ENCODE measurements around the gene ODC1. TPM values are rescaled to one million over a fixed set of nuclear protein-coding genes. Genes with fewer than 3 reads are reported as not detected.

The ODC1 gene
- total RNA-seq, 6 donors from 2014 or later = 3.1 to 223 (median 46.0) TPM

GRCh38 chr2:10395893-10396292 is 52.2 kb downstream of the ODC1 start:
- Histone ChIP-seq H3K36me3 (peaks cover 0 to 9% (median 2%) of the 10 kb centered on the region in 4 donors), H3K27ac (peak overlapping the region; percentile 55 to 84 (median 64)), H3K27me3 (no peaks in the 10 kb centered on the region), H3K4me1 (peaks cover 51 to 85% (median 70%) of the 10 kb centered on the region in 4 donors), H3K4me3 (no peak overlapping the region), H3K9me3 (no peaks in the 10 kb centered on the region)
- DNase-seq = peak in 1 of 2 donors; percentile 83
- WGBS, 2 donors = 66 to 77% methylated on average over 12 to 14 of the region's 14 CpGs
- peak in 1 of 2 donors; percentile 54 for ATAC-seq (ENCODE audit: low FRiP score in 2 of 2)
- no peak for TF ChIP-seq EP300 (IDR thresholded peaks at IDR 0.05)
- TF ChIP-seq POLR2A (IDR thresholded peaks at IDR 0.05) = no peak
- no peak for TF ChIP-seq POLR2AphosphoS5 (IDR thresholded peaks at IDR 0.05)
- TF ChIP-seq CTCF (IDR thresholded peaks at IDR 0.05) = no peak

- ATAC-seq (ENCODE audit: low FRiP score in 2 of 2) (no peak), DNase-seq (no peak)
- TF ChIP-seq EP300 (IDR thresholded peaks at IDR 0.05) = no peak
- no peak for TF ChIP-seq CTCF (IDR thresholded peaks at IDR 0.05)
- no peak for TF ChIP-seq POLR2A (IDR thresholded peaks at IDR 0.05)
- no peak for TF ChIP-seq POLR2AphosphoS5 (IDR thresholded peaks at IDR 0.05)
- H3K36me3 ChIP-seq = peaks cover 0 to 6% (median 0%) of the 10 kb centered on the region in 4 donors
- H3K27me3 ChIP-seq = no peaks in the 10 kb centered on the region
- H3K9me3 ChIP-seq = no peaks in the 10 kb centered on the region
- WGBS, 2 donors = 82 to 95% methylated on average over 3 to 4 of the region's 4 CpGs
- H3K4me3 ChIP-seq = no peak overlapping the region
- H3K27ac ChIP-seq = peak overlapping the region; percentile 46 to 72 (median 62)
- peaks cover 59 to 89% (median 75%) of the 10 kb centered on the region in 4 donors for H3K4me1 ChIP-seq
Measured at GRCh38 chr2:10393640-10393982, 54.5 kb downstream of the ODC1 start.

GRCh38 chr2:10392951-10393639 is 55.0 kb downstream of the ODC1 start:
- peak overlapping the region; percentile 46 to 72 (median 62) for H3K27ac ChIP-seq
- H3K27me3 ChIP-seq = no peaks in the 10 kb centered on the region
- WGBS, 2 donors = 51 to 66% methylated on average over 9 of the region's 9 CpGs

GRCh38 chr2:10392548-10392947 is 55.6 kb downstream of the ODC1 start:
- no peak for ATAC-seq (ENCODE audit: low FRiP score in 2 of 2)
- whole genome bisulfite sequencing, 2 donors = 72 to 83% methylated on average over 3 to 6 of the region's 6 CpGs
- no peak for DNase-seq
- peaks cover 60 to 89% (median 73%) of the 10 kb centered on the region in 4 donors for H3K4me1 ChIP-seq
- H3K36me3 ChIP-seq = peaks cover 0 to 6% (median 0%) of the 10 kb centered on the region in 4 donors
- H3K27ac ChIP-seq = peak overlapping the region; percentile 46 to 72 (median 62)
- H3K27me3 ChIP-seq = no peaks in the 10 kb centered on the region
- H3K9me3 ChIP-seq = no peaks in the 10 kb centered on the region
- TF ChIP-seq EP300 (IDR thresholded peaks at IDR 0.05) = no peak
- TF ChIP-seq CTCF (IDR thresholded peaks at IDR 0.05) = no peak
- TF ChIP-seq POLR2AphosphoS5 (IDR thresholded peaks at IDR 0.05) = no peak
- no peak for TF ChIP-seq POLR2A (IDR thresholded peaks at IDR 0.05)
- no peak overlapping the region for H3K4me3 ChIP-seq

More at GRCh38 chr2:10392951-10393639, 55.0 kb downstream of the ODC1 start:
- Histone ChIP-seq H3K4me3 (no peak overlapping the region), H3K9me3 (no peaks in the 10 kb centered on the region), H3K36me3 (peaks cover 0 to 6% (median 0%) of the 10 kb centered on the region in 4 donors), H3K4me1 (peaks cover 60 to 89% (median 74%) of the 10 kb centered on the region in 4 donors)
- DNase-seq = no peak
- no peak for ATAC-seq (ENCODE audit: low FRiP score in 2 of 2)
- no peak for TF ChIP-seq POLR2AphosphoS5 (IDR thresholded peaks at IDR 0.05)

- Histone ChIP-seq H3K27ac (peak overlapping the region in 2 of 4 donors; percentile 68 to 72), H3K36me3 (peaks cover 0 to 6% (median 0%) of the 10 kb centered on the region in 4 donors), H3K27me3 (no peaks in the 10 kb centered on the region), H3K9me3 (no peaks in the 10 kb centered on the region), H3K4me3 (no peak overlapping the region), H3K4me1 (peaks cover 60 to 89% (median 73%) of the 10 kb centered on the region in 4 donors)
- ATAC-seq (ENCODE audit: low FRiP score in 2 of 2) = no peak
- no peak for DNase-seq
- 91 to 95% methylated on average over 5 of the region's 5 CpGs for WGBS, 2 donors
- TF ChIP-seq POLR2AphosphoS5 (IDR thresholded peaks at IDR 0.05) = no peak
- no peak for TF ChIP-seq EP300 (IDR thresholded peaks at IDR 0.05)
- no peak for TF ChIP-seq CTCF (IDR thresholded peaks at IDR 0.05)
- TF ChIP-seq POLR2A (IDR thresholded peaks at IDR 0.05) = no peak
Measured at GRCh38 chr2:10392100-10392499, 56.0 kb downstream of the ODC1 start.

Measured in upper lobe of left lung (tissue), 6 donors.